ENCODE measurements around the gene MIA2.

- TF ChIP-seq CTCF (IDR thresholded peaks at IDR 0.05 in 4 of 5, conservative IDR thresholded peaks at IDR 0.05 in 1 of 5) (no peak), POLR2A (IDR thresholded peaks at IDR 0.05) (no peak)
These were observed 59.9 kb downstream of the MIA2 start for GRCh38 chr14:39293629-39294028.

All from gastrocnemius medialis (tissue), 4 donors.